Endothelial cell of umbilical vein (primary cell): ENCODE measurements around the gene ASB13.

Experiments
- CTCF ChIP-seq, 2 donors: IDR thresholded peaks; 1 replicate in 1 of 2; 2 replicates in 1 of 2; pipeline ENCODE4 v1.5.1; 2011; ENCODE audit warnings: low read length in 2 of 2, mild to moderate bottlenecking in 2 of 2, moderate library complexity in 2 of 2, control low read depth in 1 of 2, inconsistent platforms in 1 of 2, low read depth in 1 of 2; ENCODE audit not compliant: insufficient read depth in 1 of 2; ENCODE audit errors: extremely low read depth in 1 of 2
- EZH2 ChIP-seq: IDR thresholded peaks from 2 replicates; pipeline ENCODE4 v1.6.1; 2012; ENCODE audit warnings: borderline replicate concordance, low read depth, mild to moderate bottlenecking, moderate library complexity, low read length, inconsistent platforms; ENCODE audit not compliant: severe bottlenecking
- GATA2 ChIP-seq: IDR thresholded peaks from 2 replicates; pipeline ENCODE4 v1.7.0; 2011; ENCODE audit warnings: low read depth, mild to moderate bottlenecking, moderate library complexity, mixed read lengths, low read length; ENCODE audit not compliant: insufficient read length, insufficient read depth
- JUN ChIP-seq: IDR thresholded peaks from 2 replicates; pipeline ENCODE4 v1.6.1; 2011; ENCODE audit warnings: borderline replicate concordance, low read depth; ENCODE audit not compliant: insufficient read length, insufficient read depth
- MAX ChIP-seq: IDR thresholded peaks from 2 replicates; pipeline ENCODE4 v1.6.1; 2011; ENCODE audit not compliant: insufficient read depth, insufficient read length
- POLR2A ChIP-seq: IDR thresholded peaks from 2 replicates; pipeline ENCODE4 v1.6.1; 2012; ENCODE audit warnings: low read depth, mild to moderate bottlenecking, control low read depth, low read length
- POLR2AphosphoS5 ChIP-seq: IDR thresholded peaks from 2 replicates; pipeline ENCODE4 v1.6.1; 2012; ENCODE audit warnings: low read depth, mild to moderate bottlenecking, control low read depth, low read length, moderate library complexity; ENCODE audit not compliant: insufficient read depth

GRCh38 chr10:5622186-5622960, 44.0 kb downstream of the ASB13 start:
- TF ChIP-seq CTCF (IDR thresholded peaks at IDR 0.05; ENCODE audit: extremely low read depth in 1 of 2, insufficient read depth in 1 of 2, low read depth in 1 of 2, low read length in 2 of 2) (no peak), JUN (no peak), POLR2AphosphoS5 (no peak), EZH2 (no peak), POLR2A (no peak), MAX (no peak), GATA2 (no peak)
